Neural cell (in vitro differentiated cells): Measurements from ENCODE around the gene ENKUR. TPM values are rescaled to one million over a fixed set of nuclear protein-coding genes. Genes with fewer than 3 reads are reported as not detected.

Experiments
- H2AFZ ChIP-seq: fragments of 200-600, 300-800 bp; sonication (generic), shearing (Covaris generic); 2 replicates; pipeline ENCODE4 v1.6.0; 2014; ENCODE audit warnings: low read depth, mild to moderate bottlenecking, antibody characterized with exemption, low read length, moderate library complexity
- H3F3A ChIP-seq: fragments of 200-600 bp; shearing (Covaris generic); 2 replicates; pipeline ENCODE4 v1.6.1; 2016; ENCODE audit warnings: mild to moderate bottlenecking, moderate library complexity, mixed read lengths, antibody characterized with exemption, low read length; ENCODE audit not compliant: insufficient read depth, poor library complexity, severe bottlenecking
- H3K27ac ChIP-seq: fragments of 200-600, 300-800 bp; sonication (generic), shearing (Covaris generic); 2 replicates; pipeline ENCODE4 v1.5.1; 2014; ENCODE audit warnings: mild to moderate bottlenecking, low read length, moderate library complexity
- H3K27me3 ChIP-seq: fragments of 300-800, 200-600 bp; sonication (generic), shearing (Covaris generic); 2 replicates; pipeline ENCODE4 v1.6.0; 2014; ENCODE audit warnings: mild to moderate bottlenecking, low read depth, low read length, moderate library complexity; ENCODE audit not compliant: insufficient read depth
- H3K36me3 ChIP-seq: fragments of 300-800, 200-600 bp; sonication (generic), shearing (Covaris generic); 2 replicates; pipeline ENCODE4 v1.5.1; 2014; ENCODE audit warnings: mild to moderate bottlenecking, antibody characterized with exemption, low read length, moderate library complexity; ENCODE audit not compliant: insufficient read depth
- H3K4me2 ChIP-seq: fragments of 300-800, 200-600 bp; sonication (generic), shearing (Covaris generic); 2 replicates; pipeline ENCODE4 v1.6.0; 2014; ENCODE audit warnings: mild to moderate bottlenecking, low read length
- H3K4me3 ChIP-seq: fragments of 300-800, 200-600 bp; sonication (generic), shearing (Covaris generic); 2 replicates; pipeline ENCODE4 v1.5.1; 2014; ENCODE audit warnings: mild to moderate bottlenecking, low read length, moderate library complexity
- H3K79me2 ChIP-seq: fragments of 200-600 bp; shearing (Covaris generic); replicated peaks from 2 replicates; pipeline ENCODE4 v1.6.0; 2014; ENCODE audit warnings: mild to moderate bottlenecking, low read length, moderate library complexity; ENCODE audit not compliant: insufficient read depth
- H3K9ac ChIP-seq: fragments of 300-800, 200-600 bp; sonication (generic), shearing (Covaris generic); 2 replicates; pipeline ENCODE4 v1.6.1; 2016; ENCODE audit warnings: mild to moderate bottlenecking, low read length, mixed read lengths
- H3K9me2 ChIP-seq: fragments of 200-600 bp; shearing (Covaris generic); 2 replicates; pipeline ENCODE4 v1.6.1; 2016; ENCODE audit warnings: mild to moderate bottlenecking, low read length, mixed read lengths; ENCODE audit not compliant: insufficient read depth
- H3K9me3 ChIP-seq: fragments of 200-600, 300-800 bp; sonication (generic), shearing (Covaris generic); 2 replicates; pipeline ENCODE4 v1.6.1; 2016; ENCODE audit warnings: mild to moderate bottlenecking, mixed run types, low read length, moderate library complexity, mixed read lengths
- H4K20me1 ChIP-seq: fragments of 200-600 bp; shearing (Covaris generic); 2 replicates; pipeline ENCODE4 v1.6.1; 2016; ENCODE audit warnings: mild to moderate bottlenecking, mixed run types; ENCODE audit not compliant: insufficient read depth
- CTCF ChIP-seq: fragments of 450-650 bp; IDR thresholded peaks from 2 replicates; pipeline ENCODE4 v1.5.1; 2014; ENCODE audit warnings: antibody characterized with exemption, mild to moderate bottlenecking, moderate library complexity; ENCODE audit not compliant: poor library complexity, severe bottlenecking
- EP300 ChIP-seq: fragments of 450-650 bp; conservative IDR thresholded peaks from 2 replicates; pipeline ENCODE4 v1.6.1; 2014; ENCODE audit warnings: antibody characterized with exemption, mild to moderate bottlenecking, moderate library complexity; ENCODE audit not compliant: poor library complexity, severe bottlenecking
- EZH2 ChIP-seq: fragments of 200-600, 300-800 bp; shearing (Covaris generic), sonication (generic); IDR thresholded peaks from 2 replicates; pipeline ENCODE4 v1.6.1; 2014; ENCODE audit warnings: antibody characterized with exemption, low read length, borderline replicate concordance, mild to moderate bottlenecking; ENCODE audit not compliant: insufficient read depth, poor library complexity, severe bottlenecking
- MXI1 ChIP-seq: fragments of 450-650 bp; conservative IDR thresholded peaks from 2 replicates; pipeline ENCODE4 v1.6.1; 2014; ENCODE audit warnings: antibody characterized with exemption, mild to moderate bottlenecking; ENCODE audit not compliant: poor library complexity, severe bottlenecking
- POLR2AphosphoS5 ChIP-seq: IDR thresholded peaks from 2 replicates; pipeline ENCODE4 v1.6.1; 2012
- RAD21 ChIP-seq: fragments of 450-650 bp; conservative IDR thresholded peaks from 2 replicates; pipeline ENCODE4 v1.6.1; 2014; ENCODE audit warnings: antibody characterized with exemption, mild to moderate bottlenecking, moderate library complexity
- REST ChIP-seq: IDR thresholded peaks from 2 replicates; pipeline ENCODE4 v1.6.1; 2012; ENCODE audit warnings: borderline replicate concordance
- SMC3 ChIP-seq: fragments of 450-650 bp; conservative IDR thresholded peaks from 2 replicates; pipeline ENCODE4 v1.6.1; 2014; ENCODE audit warnings: antibody characterized with exemption, mild to moderate bottlenecking, moderate library complexity; ENCODE audit not compliant: poor library complexity
- TAF1 ChIP-seq: IDR thresholded peaks from 2 replicates; pipeline ENCODE4 v1.6.1; 2012; ENCODE audit warnings: low read depth
- polyA plus RNA-seq: library from polyadenylated mRNA; depleted of rRNA; stranded (reverse); fragments of >200 nt; gene quantifications from 2 replicates; pipeline ENCODE4 v1.2.3, GENCODE V29; 2014

Gene ENKUR
- polyA plus RNA-seq, 1 donor from 2014 or later, result 2.6 TPM

- H3K4me2 ChIP-seq, result no peak overlapping the region
- H2AFZ ChIP-seq, result no peak overlapping the region
- TF ChIP-seq EP300, result no peak
- H4K20me1 ChIP-seq, result no peaks in the 10 kb centered on the region
- no peaks in the 10 kb centered on the region for H3K27me3 ChIP-seq
- no peaks in the 10 kb centered on the region for H3K79me2 ChIP-seq
- no peaks in the 10 kb centered on the region for H3K36me3 ChIP-seq
- no peaks in the 10 kb centered on the region for H3K9me2 ChIP-seq
- no peaks in the 10 kb centered on the region for H3F3A ChIP-seq
- H3K9ac ChIP-seq, result no peak overlapping the region
- H3K4me3 ChIP-seq, result no peak overlapping the region
- H3K9me3 ChIP-seq, result no peaks in the 10 kb centered on the region
- H3K27ac ChIP-seq, result no peak overlapping the region
These were observed 22.6 kb downstream of the ENKUR start for GRCh38 chr10:24993237-24993958.

GRCh38 chr10:24992512-24993133, 23.3 kb downstream of the ENKUR start:
- Histone ChIP-seq H3F3A (no peaks in the 10 kb centered on the region), H4K20me1 (no peaks in the 10 kb centered on the region), H3K4me2 (no peak overlapping the region), H3K79me2 (no peaks in the 10 kb centered on the region), H3K27ac (no peak overlapping the region), H3K27me3 (no peaks in the 10 kb centered on the region), H2AFZ (no peak overlapping the region), H3K36me3 (no peaks in the 10 kb centered on the region), H3K9ac (no peak overlapping the region), H3K9me3 (no peaks in the 10 kb centered on the region), H3K9me2 (no peaks in the 10 kb centered on the region), H3K4me3 (no peak overlapping the region)
- TF ChIP-seq EZH2, result no peak
- no peak for TF ChIP-seq REST
- no peak for TF ChIP-seq EP300

GRCh38 chr10:24991298-24991697, 24.7 kb downstream of the ENKUR start:
- Histone ChIP-seq H3K4me2 (no peak overlapping the region), H3K27ac (no peak overlapping the region), H3K4me3 (no peak overlapping the region), H3K27me3 (no peaks in the 10 kb centered on the region), H3K79me2 (no peaks in the 10 kb centered on the region), H2AFZ (no peak overlapping the region), H3K9ac (no peak overlapping the region), H3F3A (no peaks in the 10 kb centered on the region), H3K36me3 (no peaks in the 10 kb centered on the region), H4K20me1 (no peaks in the 10 kb centered on the region), H3K9me3 (no peaks in the 10 kb centered on the region), H3K9me2 (no peaks in the 10 kb centered on the region)
- TF ChIP-seq POLR2AphosphoS5, result no peak
- no peak for TF ChIP-seq REST
- TF ChIP-seq EZH2, result no peak
- TF ChIP-seq SMC3, result no peak
- TF ChIP-seq RAD21, result no peak
- no peak for TF ChIP-seq MXI1
- no peak for TF ChIP-seq EP300
- no peak for TF ChIP-seq TAF1
- TF ChIP-seq CTCF, result no peak
